HL-60 (cell line): ENCODE measurements around the gene CRELD2.

ENCODE experiments used
- CTCF ChIP-seq: IDR thresholded peaks from one replicate; pipeline ENCODE4 v1.5.1; 2011; ENCODE audit warnings: low read length, control low read depth, inconsistent platforms; ENCODE audit not compliant: insufficient read depth
- POLR2AphosphoS5 ChIP-seq: IDR thresholded peaks from 2 replicates; pipeline ENCODE4 v1.6.1; 2012; ENCODE audit warnings: low read depth
- TF ChIP-seq, protein P1 (sequence below): IDR thresholded peaks from 2 replicates; pipeline ENCODE4 v1.6.1; 2012; ENCODE audit warnings: low read depth; ENCODE audit not compliant: insufficient replicate concordance

DNA sequence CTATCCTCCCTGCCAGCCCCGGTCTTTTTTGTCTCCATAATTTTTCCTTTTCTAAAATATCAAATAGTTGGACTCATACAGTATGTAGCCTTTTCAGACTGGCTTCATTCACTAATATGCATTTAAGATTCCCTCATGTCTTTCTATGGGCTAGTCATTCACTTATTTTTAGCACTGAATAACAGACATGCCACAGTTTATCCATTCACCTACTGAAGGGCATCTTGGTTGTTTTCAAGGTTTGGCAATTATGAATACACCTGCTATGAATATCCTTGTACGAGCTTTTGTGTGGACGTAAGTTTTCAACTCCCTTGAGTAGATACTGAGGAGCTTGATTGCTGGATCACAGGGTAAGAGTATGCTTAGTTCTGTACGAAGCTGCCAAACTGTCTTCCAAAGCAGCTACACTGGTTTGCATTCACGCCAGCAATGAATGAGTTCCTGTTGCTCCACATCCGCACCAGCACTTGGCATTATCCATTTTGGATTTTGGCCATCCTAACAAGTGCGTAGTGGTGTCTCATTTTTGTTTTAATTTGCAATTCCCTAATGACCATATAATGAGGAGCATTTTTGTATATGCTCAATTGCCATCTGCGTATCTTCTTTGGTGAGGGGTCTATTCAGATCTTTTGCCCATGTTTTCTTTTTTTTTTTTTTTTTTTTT, 21.3 kb upstream of the CRELD2 start:
- no peak for TF ChIP-seq CTCF
- TF ChIP-seq POLR2AphosphoS5, result no peak
- TF ChIP-seq, protein P1, sequence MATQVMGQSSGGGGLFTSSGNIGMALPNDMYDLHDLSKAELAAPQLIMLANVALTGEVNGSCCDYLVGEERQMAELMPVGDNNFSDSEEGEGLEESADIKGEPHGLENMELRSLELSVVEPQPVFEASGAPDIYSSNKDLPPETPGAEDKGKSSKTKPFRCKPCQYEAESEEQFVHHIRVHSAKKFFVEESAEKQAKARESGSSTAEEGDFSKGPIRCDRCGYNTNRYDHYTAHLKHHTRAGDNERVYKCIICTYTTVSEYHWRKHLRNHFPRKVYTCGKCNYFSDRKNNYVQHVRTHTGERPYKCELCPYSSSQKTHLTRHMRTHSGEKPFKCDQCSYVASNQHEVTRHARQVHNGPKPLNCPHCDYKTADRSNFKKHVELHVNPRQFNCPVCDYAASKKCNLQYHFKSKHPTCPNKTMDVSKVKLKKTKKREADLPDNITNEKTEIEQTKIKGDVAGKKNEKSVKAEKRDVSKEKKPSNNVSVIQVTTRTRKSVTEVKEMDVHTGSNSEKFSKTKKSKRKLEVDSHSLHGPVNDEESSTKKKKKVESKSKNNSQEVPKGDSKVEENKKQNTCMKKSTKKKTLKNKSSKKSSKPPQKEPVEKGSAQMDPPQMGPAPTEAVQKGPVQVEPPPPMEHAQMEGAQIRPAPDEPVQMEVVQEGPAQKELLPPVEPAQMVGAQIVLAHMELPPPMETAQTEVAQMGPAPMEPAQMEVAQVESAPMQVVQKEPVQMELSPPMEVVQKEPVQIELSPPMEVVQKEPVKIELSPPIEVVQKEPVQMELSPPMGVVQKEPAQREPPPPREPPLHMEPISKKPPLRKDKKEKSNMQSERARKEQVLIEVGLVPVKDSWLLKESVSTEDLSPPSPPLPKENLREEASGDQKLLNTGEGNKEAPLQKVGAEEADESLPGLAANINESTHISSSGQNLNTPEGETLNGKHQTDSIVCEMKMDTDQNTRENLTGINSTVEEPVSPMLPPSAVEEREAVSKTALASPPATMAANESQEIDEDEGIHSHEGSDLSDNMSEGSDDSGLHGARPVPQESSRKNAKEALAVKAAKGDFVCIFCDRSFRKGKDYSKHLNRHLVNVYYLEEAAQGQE, result no peak
